Measurements from ENCODE around the gene PRKD1.

PRKD1 gene

GRCh38 chr14:29892327-29892726 is 35.3 kb downstream of the PRKD1 start:
- TF ChIP-seq EZH2phosphoT487 (IDR thresholded peaks at IDR 0.05; ENCODE audit: borderline replicate concordance), result no peak
- TF ChIP-seq, protein P1, sequence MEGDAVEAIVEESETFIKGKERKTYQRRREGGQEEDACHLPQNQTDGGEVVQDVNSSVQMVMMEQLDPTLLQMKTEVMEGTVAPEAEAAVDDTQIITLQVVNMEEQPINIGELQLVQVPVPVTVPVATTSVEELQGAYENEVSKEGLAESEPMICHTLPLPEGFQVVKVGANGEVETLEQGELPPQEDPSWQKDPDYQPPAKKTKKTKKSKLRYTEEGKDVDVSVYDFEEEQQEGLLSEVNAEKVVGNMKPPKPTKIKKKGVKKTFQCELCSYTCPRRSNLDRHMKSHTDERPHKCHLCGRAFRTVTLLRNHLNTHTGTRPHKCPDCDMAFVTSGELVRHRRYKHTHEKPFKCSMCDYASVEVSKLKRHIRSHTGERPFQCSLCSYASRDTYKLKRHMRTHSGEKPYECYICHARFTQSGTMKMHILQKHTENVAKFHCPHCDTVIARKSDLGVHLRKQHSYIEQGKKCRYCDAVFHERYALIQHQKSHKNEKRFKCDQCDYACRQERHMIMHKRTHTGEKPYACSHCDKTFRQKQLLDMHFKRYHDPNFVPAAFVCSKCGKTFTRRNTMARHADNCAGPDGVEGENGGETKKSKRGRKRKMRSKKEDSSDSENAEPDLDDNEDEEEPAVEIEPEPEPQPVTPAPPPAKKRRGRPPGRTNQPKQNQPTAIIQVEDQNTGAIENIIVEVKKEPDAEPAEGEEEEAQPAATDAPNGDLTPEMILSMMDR (conservative IDR thresholded peaks at IDR 0.05; ENCODE audit: low read length), result no peak
- no peak overlapping the region for H3K4me2 ChIP-seq (ENCODE audit: low read depth, low read length, poor library complexity, severe bottlenecking)
- no peak overlapping the region for H3K4me3 ChIP-seq (ENCODE audit: low read length, poor library complexity, severe bottlenecking)
- no peaks in the 10 kb centered on the region for H3K9me2 ChIP-seq (replicated peaks; ENCODE audit: low read depth, low read length)
- H3K4me1 ChIP-seq (ENCODE audit: insufficient read depth, low read length, poor library complexity, severe bottlenecking), result no peaks in the 10 kb centered on the region
- no peaks in the 10 kb centered on the region for H3K79me2 ChIP-seq (ENCODE audit: insufficient read depth, low read length)
- no peak overlapping the region for H2AFZ ChIP-seq (ENCODE audit: low read length)
- no peaks in the 10 kb centered on the region for H3K27me3 ChIP-seq (ENCODE audit: insufficient read depth, low read length, poor library complexity, severe bottlenecking)
- H3F3A ChIP-seq (ENCODE audit: low read depth), result no peaks in the 10 kb centered on the region
- no peaks in the 10 kb centered on the region for H3K36me3 ChIP-seq (ENCODE audit: insufficient read depth, low read length)
- H3K9ac ChIP-seq (ENCODE audit: low read depth, low read length, poor library complexity, severe bottlenecking), result no peak overlapping the region
- H3K9me3 ChIP-seq (ENCODE audit: insufficient read depth, low read depth, low read length), result no peaks in the 10 kb centered on the region; the same call in 1 of the 2 replicates
- no peaks in the 10 kb centered on the region for H4K20me1 ChIP-seq (ENCODE audit: insufficient read depth, low read length, poor library complexity, severe bottlenecking)

GRCh38 chr14:29885988-29886387 is 41.7 kb downstream of the PRKD1 start:
- Histone ChIP-seq H3K4me3 (ENCODE audit: low read length, poor library complexity, severe bottlenecking) (no peak overlapping the region), H2AFZ (ENCODE audit: low read length) (no peak overlapping the region), H3K9me2 (replicated peaks; ENCODE audit: low read depth, low read length) (no peaks in the 10 kb centered on the region), H3K4me1 (ENCODE audit: insufficient read depth, low read length, poor library complexity, severe bottlenecking) (no peaks in the 10 kb centered on the region), H4K20me1 (ENCODE audit: insufficient read depth, low read length, poor library complexity, severe bottlenecking) (no peaks in the 10 kb centered on the region), H3K27me3 (ENCODE audit: insufficient read depth, low read length, poor library complexity, severe bottlenecking) (no peaks in the 10 kb centered on the region), H3K9ac (ENCODE audit: low read depth, low read length, poor library complexity, severe bottlenecking) (no peak overlapping the region), H3K9me3 (ENCODE audit: insufficient read depth, low read depth, low read length) (peaks cover 3% of the 10 kb centered on the region; the same call in 1 of the 2 replicates), H3K4me2 (ENCODE audit: low read depth, low read length, poor library complexity, severe bottlenecking) (no peak overlapping the region), H3F3A (ENCODE audit: low read depth) (no peaks in the 10 kb centered on the region), H3K36me3 (ENCODE audit: insufficient read depth, low read length) (no peaks in the 10 kb centered on the region), H3K79me2 (ENCODE audit: insufficient read depth, low read length) (no peaks in the 10 kb centered on the region)
- TF ChIP-seq, protein P1 (conservative IDR thresholded peaks at IDR 0.05; ENCODE audit: low read length), result no peak
- TF ChIP-seq EZH2phosphoT487 (IDR thresholded peaks at IDR 0.05; ENCODE audit: borderline replicate concordance), result no peak

- Histone ChIP-seq H3K9ac (ENCODE audit: low read depth, low read length, poor library complexity, severe bottlenecking) (no peak overlapping the region), H3K9me3 (ENCODE audit: insufficient read depth, low read depth, low read length) (no peaks in the 10 kb centered on the region), H3K79me2 (ENCODE audit: insufficient read depth, low read length) (no peaks in the 10 kb centered on the region)
These were observed 59.6 kb downstream of the PRKD1 start for GRCh38 chr14:29868000-29868399.

More at GRCh38 chr14:29868000-29868399, 59.6 kb downstream of the PRKD1 start:
- Histone ChIP-seq H3K4me3 (ENCODE audit: low read length, poor library complexity, severe bottlenecking) (no peak overlapping the region), H3K9me2 (replicated peaks; ENCODE audit: low read depth, low read length) (no peaks in the 10 kb centered on the region), H3K27me3 (ENCODE audit: insufficient read depth, low read length, poor library complexity, severe bottlenecking) (no peaks in the 10 kb centered on the region), H4K20me1 (ENCODE audit: insufficient read depth, low read length, poor library complexity, severe bottlenecking) (no peaks in the 10 kb centered on the region), H3K4me1 (ENCODE audit: insufficient read depth, low read length, poor library complexity, severe bottlenecking) (no peaks in the 10 kb centered on the region), H3F3A (ENCODE audit: low read depth) (no peaks in the 10 kb centered on the region), H3K4me2 (ENCODE audit: low read depth, low read length, poor library complexity, severe bottlenecking) (no peak overlapping the region), H3K36me3 (ENCODE audit: insufficient read depth, low read length) (no peaks in the 10 kb centered on the region), H2AFZ (ENCODE audit: low read length) (no peak overlapping the region)
- TF ChIP-seq, protein P1 (conservative IDR thresholded peaks at IDR 0.05; ENCODE audit: low read length), result no peak
- TF ChIP-seq EZH2phosphoT487 (IDR thresholded peaks at IDR 0.05; ENCODE audit: borderline replicate concordance), result no peak
